Measurements from ENCODE around the gene MDN1. TPM values are rescaled to one million over a fixed set of nuclear protein-coding genes. Genes with fewer than 3 reads are reported as not detected.

Gene MDN1
- polyA plus RNA-seq, 1 of the 3 experiments (the other 2 are of a cell fraction), result 8.5 TPM

- Histone ChIP-seq H3K27ac (ENCODE audit: low read depth in 2 of 2, low read length in 1 of 2) (no peak overlapping the region), H3F3A (replicated peaks; ENCODE audit: insufficient read depth) (no peaks in the 10 kb centered on the region), H3K9ac (no peak overlapping the region), H3K4me2 (no peak overlapping the region), H3K9me3 (no peaks in the 10 kb centered on the region), H3K79me2 (ENCODE audit: insufficient read depth) (no peaks in the 10 kb centered on the region), H4K20me1 (ENCODE audit: insufficient read depth) (no peaks in the 10 kb centered on the region), H2AFZ (ENCODE audit: low read depth) (no peak overlapping the region), H3K4me1 (ENCODE audit: control insufficient read depth in 1 of 2, insufficient read depth in 2 of 2, low read depth in 1 of 2, low read length in 1 of 2) (no peaks in the 10 kb centered on the region), H3K27me3 (ENCODE audit: insufficient read depth) (no peaks in the 10 kb centered on the region), H3K36me3 (replicated peaks in 1 of 2; ENCODE audit: control insufficient read depth in 1 of 2, insufficient read depth in 2 of 2, low read length in 1 of 2) (peaks cover 58 to 64% of the 10 kb centered on the region in 2 experiments), H3K4me3 (ENCODE audit: low read depth in 2 of 2, low read length in 1 of 2) (no peak overlapping the region), H3K9me2 (no peaks in the 10 kb centered on the region)
- 95% methylated on average over 7 of the region's 7 CpGs for WGBS (ENCODE audit: low lambda C conversion rate)
- CTCF ChIA-PET, result interaction anchor here (1.0 kb wide), 1 partner anchor 355 kb away, joined by 4 read pairs; no protein-coding TSS in a partner anchor
- no peak for DNase-seq
- TF ChIP-seq SIN3A (IDR thresholded peaks at IDR 0.05; ENCODE audit: borderline replicate concordance, low read depth, low read length) (no peak), RAD21 (IDR thresholded peaks at IDR 0.05; ENCODE audit: low read length) (no peak), TAF1 (IDR thresholded peaks at IDR 0.05; ENCODE audit: borderline replicate concordance, low read depth, low read length) (no peak), GABPA (IDR thresholded peaks at IDR 0.05; ENCODE audit: low read depth) (no peak), CHD2 (IDR thresholded peaks at IDR 0.05; ENCODE audit: low read length, partially characterized antibody) (no peak), EP300 (IDR thresholded peaks at IDR 0.05; ENCODE audit: borderline replicate concordance in 1 of 2, low read depth in 1 of 2, low read length in 1 of 2) (no peak), MXI1 (IDR thresholded peaks at IDR 0.05; ENCODE audit: low read depth, low read length) (no peak), JUND (IDR thresholded peaks at IDR 0.05) (no peak), CTCF (IDR thresholded peaks at IDR 0.05) (no peak)
- POLR2A ChIA-PET, result no interaction called here
Measured at GRCh38 chr6:89727501-89727900, 92.1 kb downstream of the MDN1 start.

- 95% methylated on average over 3 of the region's 3 CpGs for WGBS (ENCODE audit: low lambda C conversion rate)
- no peak overlapping the region for H3K27ac ChIP-seq (ENCODE audit: low read depth in 2 of 2, low read length in 1 of 2)
- POLR2A ChIA-PET, result no interaction called here
- H3K36me3 ChIP-seq (replicated peaks in 1 of 2; ENCODE audit: control insufficient read depth in 1 of 2, insufficient read depth in 2 of 2, low read length in 1 of 2), result peaks cover 51 to 58% of the 10 kb centered on the region in 2 experiments
- H3K9me3 ChIP-seq, result no peaks in the 10 kb centered on the region
- H3K4me3 ChIP-seq (ENCODE audit: low read depth in 2 of 2, low read length in 1 of 2), result no peak overlapping the region
- DNase-seq, result no peak
- H3K9ac ChIP-seq, result no peak overlapping the region
- H3K9me2 ChIP-seq, result no peaks in the 10 kb centered on the region
- CTCF ChIA-PET, result interaction anchor here (0.9 kb wide), 1 partner anchor 357 kb away, joined by 4 read pairs; no protein-coding TSS in a partner anchor
- H3K4me2 ChIP-seq, result no peak overlapping the region
- H3K27me3 ChIP-seq (ENCODE audit: insufficient read depth), result no peaks in the 10 kb centered on the region
- no peaks in the 10 kb centered on the region for H3K4me1 ChIP-seq (ENCODE audit: control insufficient read depth in 1 of 2, insufficient read depth in 2 of 2, low read depth in 1 of 2, low read length in 1 of 2)
- H3F3A ChIP-seq (replicated peaks; ENCODE audit: insufficient read depth), result no peaks in the 10 kb centered on the region
- no peak overlapping the region for H2AFZ ChIP-seq (ENCODE audit: low read depth)
- H4K20me1 ChIP-seq (ENCODE audit: insufficient read depth), result no peaks in the 10 kb centered on the region
- H3K79me2 ChIP-seq (ENCODE audit: insufficient read depth), result no peaks in the 10 kb centered on the region
- TF ChIP-seq NFIC (IDR thresholded peaks at IDR 0.05; ENCODE audit: borderline replicate concordance) (no peak), IRF3 (IDR thresholded peaks at IDR 0.05; ENCODE audit: low read depth, low read length) (no peak), GABPA (IDR thresholded peaks at IDR 0.05; ENCODE audit: low read depth) (no peak), RCOR1 (IDR thresholded peaks at IDR 0.05; ENCODE audit: low read length) (no peak), USF2 (IDR thresholded peaks at IDR 0.05; ENCODE audit: borderline replicate concordance, low read depth, low read length) (no peak), ZBTB33 (IDR thresholded peaks at IDR 0.05; ENCODE audit: borderline replicate concordance, low read depth) (no peak), MAX (IDR thresholded peaks at IDR 0.05; ENCODE audit: low read depth) (no peak), MEF2A (IDR thresholded peaks at IDR 0.05; ENCODE audit: borderline replicate concordance, low read depth) (no peak), FOXJ3 (CRISPR knock-in tag; IDR thresholded peaks at IDR 0.05) (no peak), NRF1 (IDR thresholded peaks at IDR 0.05; ENCODE audit: low read depth, low read length) (no peak), TAF1 (IDR thresholded peaks at IDR 0.05; ENCODE audit: borderline replicate concordance, low read depth, low read length) (no peak), EZH2phosphoT487 (IDR thresholded peaks at IDR 0.05; ENCODE audit: borderline replicate concordance, low read depth) (no peak), POLR2AphosphoS5 (IDR thresholded peaks at IDR 0.05; ENCODE audit: low read depth, low read length) (no peak), FOSL2 (IDR thresholded peaks at IDR 0.05; ENCODE audit: borderline replicate concordance, low read depth) (no peak), FOXM1 (IDR thresholded peaks at IDR 0.05; ENCODE audit: low read depth) (no peak), ELF1 (IDR thresholded peaks at IDR 0.05) (no peak), CHD2 (IDR thresholded peaks at IDR 0.05; ENCODE audit: low read length, partially characterized antibody) (no peak)
Measured at GRCh38 chr6:89724981-89725380, 94.6 kb downstream of the MDN1 start.

Data from SK-N-SH (cell line).